Measurements from ENCODE around the gene CERS2.
"Not testable (repeated sequence)": the region's sequence is repeated elsewhere in the genome, so short reads cannot be mapped to it uniquely, and the experiment has no call there.

The CERS2 gene

DNA sequence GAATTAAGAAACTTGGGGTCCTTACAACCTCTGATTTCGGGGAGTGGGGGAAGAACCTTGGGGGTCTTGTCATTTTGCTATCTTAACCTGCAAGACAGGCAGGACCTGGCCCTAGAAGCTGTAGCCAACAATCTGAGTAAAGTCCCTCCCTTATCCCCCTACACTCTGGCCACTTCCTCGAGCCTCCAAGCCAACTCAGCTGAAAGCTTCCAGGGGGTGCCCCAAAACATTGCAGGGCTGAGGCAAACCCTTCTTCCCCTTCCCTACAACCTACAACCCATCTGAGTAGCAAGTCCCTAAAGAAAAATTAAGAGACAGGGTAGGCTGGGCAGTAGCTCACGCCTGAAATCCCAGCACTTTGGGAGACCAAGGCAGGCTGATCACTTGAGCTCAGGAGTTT is 5.0 kb downstream of the CERS2 start:
- DNase-seq (ENCODE audit: low spot score) = no peak

DNA sequence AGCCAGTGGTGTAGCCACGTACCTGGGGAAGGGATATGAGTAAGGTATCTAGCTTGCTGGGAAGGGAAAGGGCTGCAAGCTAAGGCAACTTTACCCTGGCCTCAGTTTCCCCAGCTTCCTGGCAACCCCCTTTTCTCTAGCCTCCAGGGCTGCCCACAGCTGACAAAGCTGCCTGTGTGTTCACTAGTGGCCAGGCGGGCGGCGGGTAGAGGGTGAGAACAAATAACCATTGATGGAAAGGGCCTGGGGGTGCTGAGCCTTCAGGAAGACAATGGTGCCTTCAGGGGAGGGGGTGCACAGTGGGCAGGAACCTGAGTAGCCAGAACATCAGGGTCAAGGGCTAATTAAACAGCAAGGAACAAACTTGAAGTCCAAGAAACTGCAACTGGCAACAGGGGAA is 6.1 kb downstream of the CERS2 start:
- no peak for DNase-seq (ENCODE audit: low spot score)

DNA sequence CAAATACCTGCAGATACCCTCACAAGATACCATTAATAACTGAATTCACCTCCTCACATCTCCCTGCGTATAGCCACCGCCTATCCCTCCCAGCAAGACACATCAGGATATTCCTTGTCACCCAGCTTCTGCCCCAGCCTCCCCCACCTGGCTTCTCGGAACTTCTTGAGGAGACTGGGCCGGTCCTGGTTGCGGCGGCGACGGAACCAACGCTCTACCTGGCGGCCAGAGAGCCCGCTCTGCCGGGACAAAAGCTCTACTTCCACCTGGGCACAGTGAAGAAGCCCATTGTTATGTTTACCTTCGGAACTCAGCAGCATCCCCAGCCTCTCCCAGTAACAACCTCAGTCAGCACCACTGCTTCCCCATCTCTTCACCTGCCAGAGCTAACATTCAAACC is 6.7 kb downstream of the CERS2 start:
- DNase-seq (ENCODE audit: low spot score) = no peak

DNA sequence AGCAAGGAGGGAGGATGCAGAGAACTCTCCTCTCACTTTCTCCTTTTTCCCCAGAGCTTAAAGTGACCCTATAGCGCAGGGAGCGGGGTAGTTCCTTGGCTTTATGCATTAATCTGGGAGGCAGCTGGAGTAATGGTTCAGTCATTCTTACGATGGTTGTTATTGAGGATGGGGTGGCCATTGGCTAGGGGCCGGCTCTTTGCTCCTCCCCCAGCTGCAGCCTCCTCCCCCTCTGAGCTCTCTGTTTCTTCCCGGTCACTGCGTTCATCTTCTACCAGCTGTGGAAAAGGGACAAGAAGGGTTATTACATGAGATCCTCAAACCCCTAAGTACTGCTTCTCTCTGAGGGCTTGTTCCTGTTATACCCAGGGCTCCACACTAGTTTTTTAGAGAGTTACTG is 8.6 kb downstream of the CERS2 start:
- DNase-seq (ENCODE audit: low spot score) = no peak

DNA sequence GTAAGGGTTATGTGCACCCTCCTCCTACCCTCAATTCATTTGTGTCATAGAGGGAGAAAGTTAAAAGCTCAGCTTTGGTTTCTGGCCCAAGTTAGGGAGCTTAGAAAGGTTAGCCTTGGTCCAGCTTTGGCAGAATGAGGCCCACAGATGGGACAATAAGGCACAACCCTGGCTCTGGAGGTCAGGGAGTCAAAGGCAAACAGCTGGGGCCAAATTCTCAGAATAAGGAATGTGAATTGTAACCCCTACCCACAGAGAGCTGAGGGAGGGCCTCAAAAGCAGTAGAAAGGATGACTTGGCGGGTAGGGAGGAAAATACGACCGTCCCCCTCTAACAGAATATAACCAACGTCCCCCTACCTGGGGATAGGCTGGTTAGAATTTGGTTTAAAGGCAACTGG is 9.0 kb downstream of the CERS2 start:
- DNase-seq (ENCODE audit: low spot score) = no peak

DNA sequence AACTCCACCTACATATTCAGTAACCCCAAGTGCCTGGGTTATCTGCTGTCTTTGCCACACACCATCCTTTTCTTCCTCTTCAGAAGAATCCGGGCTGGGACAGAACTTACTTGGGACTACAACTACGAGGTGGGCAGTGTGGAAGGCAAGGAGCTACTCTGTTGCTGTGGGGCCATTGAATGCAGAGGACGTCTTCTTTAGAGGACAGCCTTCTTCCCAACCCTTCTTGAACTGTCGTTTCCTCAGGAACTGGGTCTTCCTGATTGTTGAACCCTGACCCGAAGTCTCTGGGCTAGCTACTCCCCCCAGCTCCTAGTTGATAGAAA is 10.5 kb downstream of the CERS2 start:
- DNase-seq (ENCODE audit: low spot score) = no peak

DNA sequence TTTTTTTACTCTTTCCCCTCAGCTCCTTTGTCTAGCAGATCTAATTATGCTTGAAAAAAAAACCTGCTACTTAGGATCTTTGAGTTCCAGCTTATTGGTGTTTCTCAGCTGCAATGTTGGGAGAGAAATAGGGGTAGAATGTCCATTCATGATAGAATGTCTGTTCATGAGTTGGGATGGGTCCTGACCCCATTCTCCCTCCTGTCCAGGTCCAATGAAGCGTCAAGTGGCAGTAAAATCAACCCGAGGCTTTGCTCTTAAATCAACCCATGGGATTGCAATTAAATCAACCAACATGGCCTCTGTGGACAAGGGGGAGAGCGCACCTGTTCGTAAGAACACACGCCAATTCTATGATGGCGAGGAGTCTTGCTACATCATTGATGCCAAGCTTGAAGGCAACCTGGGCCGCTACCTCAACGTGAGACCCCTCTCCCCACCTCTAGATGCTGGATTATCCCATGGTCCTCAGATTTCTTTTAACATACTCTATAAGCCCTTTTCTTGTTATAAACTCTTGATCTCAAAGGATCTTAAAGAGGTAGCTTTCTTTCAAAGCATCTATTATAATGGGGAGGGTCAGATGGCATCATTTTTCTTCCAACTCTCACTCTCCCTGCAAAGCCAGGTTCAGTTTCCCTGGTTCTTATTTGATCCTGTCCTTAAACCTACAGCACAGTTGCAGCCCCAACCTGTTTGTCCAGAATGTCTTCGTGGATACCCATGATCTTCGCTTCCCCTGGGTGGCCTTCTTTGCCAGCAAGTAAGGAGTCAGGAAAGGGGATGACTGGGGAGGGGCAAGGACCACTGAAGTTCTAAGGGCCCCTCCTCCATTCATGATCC is 11.1 kb downstream of the CERS2 start:
- no peak for DNase-seq (ENCODE audit: low spot score)

DNA sequence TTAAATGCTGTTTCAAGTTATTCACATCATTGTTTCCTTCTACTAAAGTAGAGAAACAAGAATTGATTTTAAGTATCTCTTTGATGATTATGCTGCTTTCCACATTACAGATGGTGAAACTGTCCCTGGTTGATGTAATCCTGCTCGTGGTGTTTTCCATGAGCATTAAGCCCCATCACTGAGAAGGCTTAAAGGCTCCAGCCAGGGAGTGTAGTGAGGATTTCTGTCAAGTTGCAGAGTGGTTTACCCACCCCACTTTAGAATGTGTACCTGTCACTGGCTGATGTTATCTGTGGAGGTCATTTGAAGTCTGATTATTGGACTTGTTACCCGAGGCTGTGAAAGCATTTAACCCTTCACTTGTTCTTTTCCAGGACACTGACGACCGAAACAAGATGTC is 12.9 kb downstream of the CERS2 start:
- no peak for DNase-seq (ENCODE audit: low spot score)

DNA sequence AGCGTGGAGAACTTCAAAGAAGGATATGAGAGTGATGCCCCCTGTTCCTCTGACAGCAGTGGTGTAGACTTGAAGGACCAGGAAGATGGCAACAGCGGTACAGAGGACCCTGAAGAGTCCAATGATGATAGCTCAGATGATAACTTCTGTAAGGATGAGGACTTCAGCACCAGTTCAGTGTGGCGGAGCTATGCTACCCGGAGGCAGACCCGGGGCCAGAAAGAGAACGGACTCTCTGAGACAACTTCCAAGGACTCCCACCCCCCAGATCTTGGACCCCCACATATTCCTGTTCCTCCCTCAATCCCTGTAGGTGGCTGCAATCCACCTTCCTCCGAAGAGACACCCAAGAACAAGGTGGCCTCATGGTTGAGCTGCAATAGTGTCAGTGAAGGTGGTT is 14.0 kb downstream of the CERS2 start:
- DNase-seq (ENCODE audit: low spot score) = no peak

DNA sequence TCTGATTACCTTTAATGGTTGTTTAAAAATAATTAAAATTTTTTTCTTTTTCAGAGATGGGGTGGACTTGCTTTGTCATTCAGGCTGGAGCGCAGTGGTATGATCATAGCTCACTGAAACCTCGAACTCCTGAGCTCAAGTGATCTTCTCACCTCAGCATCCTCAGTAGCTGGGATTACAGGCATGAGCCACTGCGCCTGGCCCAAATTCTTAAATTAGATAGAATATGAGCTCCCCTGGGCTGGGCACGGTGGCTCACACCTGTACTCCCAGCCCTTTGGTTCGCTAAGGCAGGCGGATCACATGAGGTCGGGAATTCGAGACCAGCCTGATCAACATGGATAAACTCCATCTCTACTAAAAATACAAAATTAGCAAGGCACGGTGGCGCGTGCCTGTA is 17.0 kb downstream of the CERS2 start:
- DNase-seq (ENCODE audit: low spot score) = no peak

DNA sequence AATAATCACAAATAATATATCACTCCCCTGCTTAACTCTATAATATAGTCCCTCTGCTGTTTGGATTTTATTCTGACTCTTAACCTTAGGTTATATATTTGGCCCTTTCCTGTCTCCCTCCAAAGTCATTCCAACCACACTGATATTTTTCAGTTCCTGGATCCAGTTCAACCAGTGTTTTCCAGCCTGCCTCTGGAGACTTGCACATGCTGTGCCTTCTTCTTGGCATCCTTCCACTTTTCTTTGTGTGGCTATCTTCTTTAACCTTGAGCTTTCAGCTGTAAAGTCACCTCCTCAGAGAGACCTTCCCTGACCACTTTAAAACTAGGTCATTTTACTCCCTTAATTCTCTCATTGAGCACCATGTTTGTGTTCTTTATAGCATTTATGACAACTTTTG is 19.4 kb downstream of the CERS2 start:
- no peak for DNase-seq (ENCODE audit: low spot score)

DNA sequence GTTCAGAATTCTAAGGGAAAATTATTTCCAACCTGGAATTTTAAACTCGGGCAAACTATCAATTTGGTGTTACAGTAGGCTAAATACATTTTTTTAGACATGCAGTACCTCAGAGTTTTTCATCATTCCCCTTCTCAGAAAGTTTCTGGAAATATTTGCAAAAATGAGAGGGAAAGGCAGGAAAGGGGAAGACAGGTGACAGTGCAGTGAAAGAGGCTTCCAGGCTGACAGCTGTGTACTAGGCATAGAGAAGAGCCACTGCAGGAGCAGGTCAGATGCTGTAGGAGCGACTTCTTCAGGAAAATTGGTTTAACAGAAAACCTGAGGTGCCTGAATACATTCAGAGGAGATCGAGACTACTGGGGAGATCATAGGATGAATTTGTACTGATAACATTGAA is 19.9 kb downstream of the CERS2 start:
- DNase-seq (ENCODE audit: low spot score) = no peak

DNA sequence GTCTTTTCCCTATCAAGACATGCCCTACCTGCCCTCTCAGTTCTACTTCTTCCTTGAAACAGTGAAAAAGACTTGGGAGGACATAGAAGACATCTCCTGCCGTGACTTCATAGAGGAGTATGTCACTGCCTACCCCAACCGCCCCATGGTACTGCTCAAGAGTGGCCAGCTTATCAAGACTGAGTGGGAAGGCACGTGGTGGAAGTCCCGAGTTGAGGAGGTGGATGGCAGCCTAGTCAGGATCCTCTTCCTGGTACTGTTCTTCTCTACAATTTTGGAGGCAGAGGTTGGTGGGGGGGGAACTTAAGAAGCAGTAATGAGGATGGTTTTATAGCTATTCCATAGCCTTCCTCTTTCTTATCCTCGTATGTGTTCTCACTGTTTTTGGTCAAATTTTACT is 29.8 kb downstream of the CERS2 start:
- no peak for DNase-seq (ENCODE audit: low spot score)

DNA sequence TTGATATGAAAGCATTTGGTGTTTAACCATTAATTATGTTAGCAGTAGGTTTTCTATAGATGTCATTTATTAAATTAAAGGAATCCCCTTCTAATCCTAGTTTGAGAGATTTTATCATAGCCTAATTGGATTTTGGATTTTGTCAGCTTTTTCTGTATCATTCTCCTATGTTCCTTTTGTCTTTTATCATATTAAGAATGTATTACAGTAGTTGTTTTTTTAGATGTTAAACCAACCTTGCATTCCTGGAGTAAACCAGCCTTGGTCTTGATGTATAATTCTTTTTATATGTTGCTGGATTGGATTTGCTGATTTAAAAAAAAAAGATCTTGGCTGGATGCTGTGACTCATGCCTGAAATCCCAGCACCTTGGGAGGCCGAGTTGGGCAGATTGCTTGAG is 42.9 kb downstream of the CERS2 start:
- peak; percentile 32 for DNase-seq (ENCODE audit: low spot score)

DNA sequence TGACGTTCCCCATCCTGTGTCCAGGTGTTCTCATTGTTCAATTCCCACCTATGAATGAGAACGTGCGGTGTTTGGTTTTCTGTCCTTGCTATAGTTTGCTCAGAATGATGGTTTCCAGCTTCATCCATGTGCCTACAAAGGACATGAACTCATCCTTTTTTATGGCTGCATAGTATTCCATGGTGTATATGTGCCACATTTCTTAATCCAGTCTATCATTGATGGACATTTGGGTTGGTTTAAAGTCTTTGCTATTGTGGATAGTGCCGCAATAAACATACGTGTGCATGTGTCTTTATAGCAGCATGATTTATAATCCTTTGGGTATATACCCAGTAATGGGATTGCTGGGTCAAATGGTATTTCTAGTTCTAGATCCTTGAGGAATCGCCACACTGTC is 45.9 kb downstream of the CERS2 start:
- DNase-seq (ENCODE audit: low spot score) = not testable (repeated sequence)

DNA sequence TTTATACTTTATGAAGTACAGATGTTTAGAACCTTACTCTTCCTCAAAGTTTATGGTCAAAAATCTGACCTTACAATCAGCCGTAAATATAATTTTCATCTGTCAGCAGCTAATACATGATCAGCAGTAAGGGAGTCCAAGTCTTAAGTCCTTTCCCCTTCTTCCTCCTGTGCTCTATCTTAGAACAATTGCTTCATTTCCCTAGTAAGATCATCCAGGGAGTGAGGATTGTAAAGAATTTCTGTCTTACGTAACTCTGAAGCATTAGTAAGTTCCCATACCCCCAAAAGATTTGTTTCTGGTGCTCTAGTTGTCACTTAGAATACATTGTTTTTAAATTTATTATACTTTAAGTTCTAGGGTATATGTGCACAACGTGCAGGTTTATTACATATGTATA is 46.3 kb downstream of the CERS2 start:
- DNase-seq (ENCODE audit: low spot score) = no peak

DNA sequence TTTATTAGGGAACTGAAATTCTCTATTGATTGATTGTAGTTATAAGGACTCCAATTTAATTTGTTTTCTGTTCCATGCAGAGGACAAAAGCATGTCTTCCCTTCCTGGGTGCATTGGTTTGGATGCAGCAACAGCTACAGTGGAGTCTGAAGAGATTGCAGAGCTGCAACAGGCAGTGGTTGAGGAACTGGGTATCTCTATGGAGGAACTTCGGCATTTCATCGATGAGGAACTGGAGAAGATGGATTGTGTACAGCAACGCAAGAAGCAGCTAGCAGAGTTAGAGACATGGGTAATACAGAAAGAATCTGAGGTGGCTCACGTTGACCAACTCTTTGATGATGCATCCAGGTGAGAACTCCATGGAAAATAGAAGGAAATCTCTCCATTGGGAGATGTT is 47.0 kb downstream of the CERS2 start:
- no peak for DNase-seq (ENCODE audit: low spot score)

DNA sequence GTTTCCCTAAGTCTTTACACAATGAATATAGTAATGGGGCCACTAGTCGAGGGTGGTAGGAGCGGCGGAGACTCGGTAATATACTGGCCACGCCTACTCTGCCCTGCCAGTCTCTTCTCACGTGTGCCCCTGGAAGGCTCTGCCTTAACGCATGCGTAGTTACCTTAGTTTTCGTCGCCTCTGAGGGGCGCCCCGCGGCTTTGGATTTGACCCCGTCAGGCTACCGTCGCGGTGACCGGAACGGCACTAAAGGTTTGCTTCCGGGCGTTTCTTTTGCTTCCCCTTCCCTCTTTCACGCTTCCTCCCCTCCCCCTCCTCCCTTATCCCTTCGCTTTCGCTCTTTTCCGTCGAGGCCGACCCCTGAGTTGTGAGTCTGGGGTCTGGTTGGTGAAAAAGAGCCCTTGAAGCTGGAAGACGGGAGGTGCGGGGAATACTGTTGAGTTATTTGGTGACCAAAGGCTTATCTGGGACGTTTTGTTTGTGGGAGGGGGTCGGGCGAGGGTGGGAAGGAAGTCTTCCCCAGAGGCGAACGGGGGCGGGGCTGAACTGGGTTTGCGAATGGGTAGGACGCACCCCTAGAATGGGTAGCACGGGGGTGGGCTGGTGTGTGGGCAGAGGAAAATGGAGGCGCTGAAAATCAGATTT is 48.4 kb downstream of the CERS2 start, which contains the start of gene SETDB1:
Gene SETDB1, plus strand, starts transcription at position 267 of the 645 bp plus-strand sequence. CDS start 1,352 bp downstream, outside the sequence.
- peak; percentile 100 for DNase-seq (ENCODE audit: low spot score)

DNA sequence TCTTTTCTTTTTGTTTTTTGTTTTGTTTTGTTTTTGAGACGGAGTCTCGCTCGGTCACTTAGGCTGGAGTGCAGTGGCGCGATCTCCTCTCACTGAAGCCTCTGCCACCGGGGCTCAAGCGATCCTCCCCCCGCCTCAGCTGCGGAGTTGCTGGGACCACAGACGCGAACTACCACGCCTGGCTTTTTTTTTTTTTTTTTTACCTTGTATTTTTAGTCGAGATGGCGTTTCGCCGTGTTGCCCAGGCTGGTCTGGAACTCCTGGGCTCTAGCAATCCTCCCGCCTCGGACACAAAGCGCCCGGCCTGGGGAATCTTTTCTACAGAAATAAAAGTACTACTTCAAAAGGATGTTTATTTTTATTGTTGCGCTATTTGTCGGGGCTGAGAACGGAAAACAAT is 49.6 kb downstream of the CERS2 start:
- DNase-seq (ENCODE audit: low spot score) = no peak

DNA sequence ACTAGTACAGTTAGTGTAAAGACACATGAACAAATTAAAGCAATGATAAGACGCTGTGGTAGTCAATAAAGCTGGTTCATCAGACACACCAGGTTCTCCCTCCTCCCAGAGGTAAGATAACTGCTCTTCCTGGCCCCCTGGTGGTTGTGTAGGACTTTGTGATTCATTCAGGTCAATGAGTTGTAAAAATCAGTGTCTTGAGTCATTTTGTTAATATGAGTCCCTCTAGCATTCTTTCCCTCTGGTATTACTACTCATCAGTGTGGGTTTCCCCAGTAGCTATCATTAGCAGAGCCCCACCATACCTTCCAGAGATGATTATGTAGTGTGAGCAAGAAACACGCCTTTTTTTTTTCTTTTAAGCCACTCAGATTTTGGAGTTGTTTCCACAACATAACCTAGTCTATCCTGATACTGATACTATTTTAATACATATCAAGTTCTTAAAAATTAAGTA is 52.1 kb downstream of the CERS2 start:
- DNase-seq (ENCODE audit: low spot score) = peak; percentile 94

DNA sequence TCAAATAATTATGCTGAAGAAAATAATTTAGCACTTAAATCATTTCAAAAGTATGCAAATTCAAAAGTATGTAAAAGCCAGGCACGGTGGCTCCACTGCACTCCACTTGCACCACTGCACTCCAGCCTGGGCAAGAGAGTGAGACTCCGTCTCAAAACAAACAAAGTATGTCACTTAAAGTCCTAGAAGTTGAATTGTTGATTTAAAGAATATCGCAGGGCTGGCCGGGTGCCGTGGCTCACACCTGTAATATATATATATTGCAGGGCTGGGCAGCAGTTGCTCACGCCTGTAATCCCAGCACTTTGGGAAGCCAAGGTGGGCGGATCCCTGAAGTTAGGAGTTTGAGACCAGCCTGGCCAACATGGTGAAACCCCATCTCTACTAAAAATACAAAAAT is 57.2 kb downstream of the CERS2 start:
- DNase-seq (ENCODE audit: low spot score) = no peak

Measured in NAMALWA (cell line).